ENCODE data around the gene LGALS3.

Gene LGALS3

DNA sequence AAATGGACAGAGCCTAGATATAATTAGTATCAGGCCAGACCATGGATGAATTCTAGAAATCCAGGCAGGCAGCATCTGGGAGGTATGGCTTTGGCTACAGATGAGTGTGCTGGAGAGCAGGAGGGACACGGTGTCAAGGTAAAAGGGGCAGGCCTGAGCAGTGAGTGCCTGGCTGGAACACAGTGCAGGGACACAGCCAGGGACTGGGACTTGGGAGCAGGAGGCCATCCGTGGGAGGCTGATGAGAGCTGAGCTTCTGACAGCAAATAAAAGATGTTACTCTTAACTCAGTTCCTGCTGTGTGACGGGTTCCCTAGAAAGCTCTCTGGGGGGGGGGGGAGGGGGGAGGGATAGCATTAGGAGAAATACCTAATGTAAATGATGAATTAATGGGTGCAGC, 13.6 kb upstream of the LGALS3 start:
- DNase-seq (ENCODE audit: low spot score): no peak

DNA sequence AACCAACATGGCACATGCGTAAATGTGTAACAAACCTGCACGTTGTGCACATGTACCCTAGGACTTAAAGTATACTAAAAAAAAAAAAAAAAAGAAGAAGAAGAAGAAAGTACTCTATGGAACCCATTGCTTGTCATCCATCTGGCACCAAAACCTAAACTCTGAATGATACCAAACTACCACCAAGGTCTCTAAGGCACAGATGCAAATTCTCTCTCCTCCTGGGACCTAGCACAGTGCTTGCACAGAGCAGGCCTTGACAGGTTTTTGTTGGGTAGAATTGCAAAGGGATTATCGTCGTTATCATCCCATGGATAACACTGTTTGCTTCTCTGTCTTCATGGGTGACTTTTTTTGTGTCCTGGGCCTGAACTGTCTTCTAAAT, 13.2 kb upstream of the LGALS3 start:
- no peak for DNase-seq (ENCODE audit: low spot score)

DNA sequence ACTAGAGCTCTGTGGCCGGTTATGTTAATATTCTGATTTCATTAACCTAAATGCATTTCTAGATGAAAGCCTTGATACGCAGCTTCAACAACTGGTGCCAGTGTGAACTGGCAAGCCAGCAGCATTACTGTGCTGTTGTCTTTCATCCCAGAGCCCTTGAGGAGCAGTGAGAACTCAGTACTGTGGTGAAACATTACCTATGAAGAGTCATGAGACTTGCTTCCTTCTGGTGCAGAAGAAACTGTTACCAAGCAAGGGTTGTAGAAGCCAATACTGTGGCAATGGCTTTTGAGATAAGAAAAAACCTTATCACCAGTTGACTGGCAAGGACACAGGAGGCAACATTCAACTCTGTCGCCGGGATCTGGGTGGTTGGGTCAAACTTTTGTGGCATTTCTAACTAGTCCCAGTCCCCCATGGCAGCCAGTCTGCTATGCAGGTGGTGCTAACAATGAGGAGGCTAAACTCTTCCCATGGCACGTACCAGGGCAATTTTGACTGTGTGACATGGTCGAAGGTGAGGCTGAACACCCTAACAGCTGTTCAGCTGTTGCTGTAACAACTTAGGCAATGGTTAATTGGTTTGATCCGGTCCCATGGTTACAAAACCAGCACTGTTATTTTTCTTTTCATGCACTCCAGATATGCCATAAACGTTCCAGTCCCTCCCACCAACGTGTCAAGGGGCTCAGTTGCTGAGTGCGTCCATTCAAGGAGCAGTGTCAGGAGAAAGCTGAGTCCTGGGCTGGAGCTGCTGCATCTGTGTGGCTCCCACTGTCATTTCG, 12.6 kb upstream of the LGALS3 start:
- no peak for DNase-seq (ENCODE audit: low spot score)

DNA sequence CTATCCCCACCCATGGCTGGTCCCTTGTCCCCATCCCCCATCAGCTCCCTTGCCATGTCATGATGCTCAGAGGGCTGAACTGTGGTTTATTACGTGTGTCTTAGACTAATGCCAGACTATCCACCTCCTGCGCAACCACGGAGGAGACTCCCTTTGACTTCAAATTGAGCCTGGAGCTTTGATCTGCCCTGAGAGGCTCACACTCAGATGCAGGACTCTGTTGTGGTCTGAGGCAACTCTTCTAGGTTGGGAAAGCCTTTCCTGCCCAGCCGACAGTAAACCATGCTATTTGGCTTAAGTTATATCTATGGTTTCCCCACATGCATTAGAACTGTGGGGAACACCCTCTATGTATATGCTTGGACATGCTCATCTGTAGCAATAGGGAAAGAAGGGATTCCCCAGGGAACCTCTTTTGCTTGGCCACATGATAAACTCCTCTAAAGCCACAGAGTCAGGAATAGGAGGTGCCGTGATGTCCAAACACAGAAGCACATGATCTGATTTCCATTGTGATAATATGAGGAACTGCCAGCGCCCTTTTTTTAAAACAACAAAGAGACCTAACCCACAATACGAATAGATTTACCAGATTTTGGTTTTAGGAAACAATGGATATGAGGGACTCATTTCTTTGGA, 11.1 kb upstream of the LGALS3 start:
- no peak for DNase-seq (ENCODE audit: low spot score)

DNA sequence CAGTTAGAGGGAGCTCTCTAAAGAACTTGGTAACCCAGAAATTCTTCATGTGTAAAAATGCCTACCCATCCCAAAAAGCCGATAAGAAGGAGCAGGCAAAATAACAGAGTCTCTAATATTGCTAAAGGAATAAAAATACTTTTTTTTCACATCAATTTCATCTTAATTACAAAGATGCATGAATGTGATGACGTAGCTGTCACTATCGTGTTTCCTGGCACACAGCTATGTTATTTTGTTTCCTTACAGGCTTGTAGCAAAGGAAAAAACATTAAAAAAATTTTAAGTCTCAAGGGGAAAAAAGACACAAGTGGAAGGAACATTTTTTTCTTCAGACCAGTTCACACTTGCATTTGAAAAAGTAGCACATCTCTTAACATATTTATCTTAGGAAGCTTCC, 10.3 kb upstream of the LGALS3 start:
- DNase-seq (ENCODE audit: low spot score): no peak

DNA sequence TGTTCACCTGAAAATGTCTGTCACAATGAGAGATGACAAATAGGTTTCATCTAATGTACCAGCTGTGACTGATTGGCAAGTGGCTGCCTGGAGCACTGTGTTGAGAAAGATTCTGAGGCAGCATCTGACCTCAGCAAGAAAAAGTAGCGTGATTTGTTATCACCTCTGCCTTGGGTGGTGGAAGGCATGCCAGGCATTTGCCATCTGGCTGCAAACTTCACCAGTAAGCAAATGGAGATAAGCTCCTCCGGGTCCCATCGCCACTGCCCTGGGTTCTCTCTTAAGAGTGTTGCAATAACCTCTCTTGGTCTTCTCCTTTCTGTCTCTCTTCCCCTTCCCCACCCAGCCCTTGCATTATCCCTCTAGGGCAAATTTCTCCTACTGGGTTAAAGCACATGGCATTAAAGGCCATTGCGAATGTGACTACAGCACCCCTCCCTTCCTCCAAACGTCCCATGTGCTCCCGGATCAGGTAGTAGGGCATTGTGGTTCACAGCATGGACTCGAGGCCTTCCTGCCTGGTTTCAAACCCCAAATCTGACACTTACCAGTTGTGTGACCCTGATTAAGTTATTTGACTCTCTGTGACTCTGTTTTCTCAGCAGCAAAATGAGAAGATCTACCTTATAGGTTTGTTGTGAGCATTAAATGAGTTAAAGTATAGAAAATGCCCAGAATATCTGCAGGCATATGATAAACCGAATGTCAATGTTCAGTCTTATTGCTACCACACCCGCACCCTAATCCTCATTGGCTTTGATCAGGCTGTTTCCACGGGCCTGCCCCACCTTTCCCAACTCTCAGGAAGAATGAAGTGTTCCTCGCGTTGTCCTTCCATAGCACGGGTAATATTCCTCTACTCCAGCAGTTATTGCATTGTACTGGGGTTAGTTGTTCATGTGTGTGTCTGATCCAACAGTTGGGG, 8.2 kb upstream of the LGALS3 start:
- DNase-seq (ENCODE audit: low spot score): no peak

DNA sequence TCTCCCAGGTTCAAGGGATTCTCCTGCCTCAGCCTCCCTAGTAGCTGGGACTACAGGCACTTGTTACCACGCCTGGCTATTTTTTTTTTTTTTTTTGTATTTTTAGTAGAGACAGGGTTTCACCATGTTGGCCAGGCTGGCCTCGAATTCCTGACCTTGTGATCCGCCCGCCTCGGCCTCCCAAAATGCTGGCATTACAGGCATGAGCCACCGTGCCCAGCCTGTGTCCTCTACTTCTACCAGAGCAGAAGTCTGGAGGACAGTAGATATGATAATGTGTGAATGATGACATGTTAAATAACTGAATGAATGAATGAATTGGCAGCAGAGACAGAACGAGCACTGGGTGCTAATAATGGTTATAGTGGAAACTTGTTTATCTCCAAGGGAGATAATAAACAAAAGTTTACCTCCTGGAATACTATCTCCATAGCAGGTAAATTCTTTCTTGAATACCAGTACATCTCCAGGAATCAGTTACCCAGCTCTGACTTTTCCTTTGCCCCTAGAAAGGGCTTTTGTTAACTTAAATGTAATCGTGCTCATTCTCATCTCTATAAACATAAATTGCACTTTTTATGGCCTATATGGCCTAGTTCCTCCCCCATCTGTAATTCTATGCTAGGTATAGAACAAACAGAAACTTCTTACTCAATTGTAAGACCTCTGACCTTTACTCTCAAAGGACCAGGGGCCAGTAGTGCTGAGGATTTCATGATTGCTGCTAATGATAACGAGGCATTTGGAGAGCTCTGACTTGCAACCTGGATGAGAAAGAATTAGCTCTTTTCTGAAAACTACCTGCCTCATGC, 7.2 kb upstream of the LGALS3 start:
- DNase-seq (ENCODE audit: low spot score): peak; percentile 26

DNA sequence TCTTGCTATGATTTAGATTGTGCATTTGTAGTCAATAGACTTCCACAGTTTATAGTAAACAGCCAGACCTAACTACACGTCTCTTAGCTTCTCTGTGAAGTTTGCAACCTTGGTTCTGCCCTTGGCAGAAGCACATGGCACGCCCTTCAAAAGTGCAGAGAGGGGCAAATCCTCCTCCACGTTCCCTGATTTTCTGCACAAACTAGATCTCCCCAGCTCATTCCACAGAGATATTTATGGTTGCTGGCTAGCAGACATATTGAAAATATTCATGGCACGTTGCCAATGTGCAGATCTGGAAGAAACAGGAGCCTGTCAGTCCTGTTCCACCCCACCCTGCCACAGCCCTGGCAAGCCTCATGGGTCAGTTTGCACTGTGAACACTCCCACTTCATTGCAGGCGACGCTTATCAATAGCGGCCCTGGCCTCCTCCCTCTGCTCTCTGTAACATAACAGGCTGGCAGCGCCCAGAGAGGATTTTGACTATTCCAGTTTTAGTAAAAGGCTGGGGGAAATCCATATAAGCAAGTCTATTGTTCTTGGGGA, 6.5 kb upstream of the LGALS3 start:
- peak; percentile 84 for DNase-seq (ENCODE audit: low spot score)

DNA sequence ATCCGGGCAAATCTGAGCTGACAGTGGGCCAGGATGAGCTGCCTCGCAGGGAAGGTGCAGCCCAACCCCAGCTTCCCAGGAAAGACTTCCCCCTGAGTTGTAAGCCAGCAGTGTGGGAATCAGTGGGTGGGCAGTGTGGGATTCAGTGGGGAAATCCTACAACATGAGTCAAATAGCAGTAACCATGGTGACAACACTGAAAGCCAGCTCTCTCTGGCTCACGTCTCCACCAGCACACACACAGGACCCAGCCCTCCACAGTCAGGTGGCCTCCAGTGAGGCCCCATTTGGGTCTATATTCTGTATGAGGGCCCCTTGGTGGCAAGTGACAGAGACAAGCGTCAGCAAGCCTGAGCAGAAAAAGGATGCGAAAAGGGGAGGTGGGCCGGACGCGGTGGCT, 6.0 kb upstream of the LGALS3 start:
- DNase-seq (ENCODE audit: low spot score): peak; percentile 34

DNA sequence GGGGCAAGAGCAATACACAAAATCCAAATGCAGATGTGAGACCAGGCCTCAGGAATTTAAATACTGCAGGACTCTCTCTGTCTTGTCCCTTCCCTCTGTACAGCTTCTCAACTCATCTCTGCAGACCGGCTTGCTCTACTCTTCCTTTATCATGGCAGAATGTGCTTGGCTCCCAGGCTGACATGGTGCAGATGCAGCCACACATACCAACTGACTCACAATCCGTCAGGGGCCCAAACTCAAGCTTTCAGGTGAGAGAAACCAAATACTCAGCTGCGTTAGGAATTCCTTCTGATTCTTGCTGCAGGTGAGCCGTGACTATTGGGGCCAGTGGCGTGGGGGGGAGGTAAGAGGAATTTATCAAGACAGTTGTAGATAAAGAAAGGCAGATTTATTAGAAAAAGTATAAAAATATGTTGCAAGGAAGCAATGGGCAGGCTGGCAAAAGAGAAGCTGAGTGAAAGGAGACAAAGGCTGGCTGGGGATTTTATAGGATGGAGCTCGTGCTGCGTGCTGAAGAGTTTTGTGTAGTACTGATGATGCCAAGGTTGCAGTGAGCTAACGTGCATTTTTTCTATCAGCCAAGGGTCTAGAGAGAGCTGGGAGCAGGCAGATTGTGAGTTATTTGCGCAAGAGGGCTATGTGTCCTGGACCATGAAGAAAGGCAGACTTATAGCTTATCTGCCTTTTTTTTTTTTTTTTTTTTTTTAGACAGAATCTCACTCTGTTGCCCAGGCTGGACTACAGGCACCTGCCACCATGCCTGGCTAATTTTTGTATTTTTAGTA, 5.0 kb upstream of the LGALS3 start:
- no peak for DNase-seq (ENCODE audit: low spot score)

DNA sequence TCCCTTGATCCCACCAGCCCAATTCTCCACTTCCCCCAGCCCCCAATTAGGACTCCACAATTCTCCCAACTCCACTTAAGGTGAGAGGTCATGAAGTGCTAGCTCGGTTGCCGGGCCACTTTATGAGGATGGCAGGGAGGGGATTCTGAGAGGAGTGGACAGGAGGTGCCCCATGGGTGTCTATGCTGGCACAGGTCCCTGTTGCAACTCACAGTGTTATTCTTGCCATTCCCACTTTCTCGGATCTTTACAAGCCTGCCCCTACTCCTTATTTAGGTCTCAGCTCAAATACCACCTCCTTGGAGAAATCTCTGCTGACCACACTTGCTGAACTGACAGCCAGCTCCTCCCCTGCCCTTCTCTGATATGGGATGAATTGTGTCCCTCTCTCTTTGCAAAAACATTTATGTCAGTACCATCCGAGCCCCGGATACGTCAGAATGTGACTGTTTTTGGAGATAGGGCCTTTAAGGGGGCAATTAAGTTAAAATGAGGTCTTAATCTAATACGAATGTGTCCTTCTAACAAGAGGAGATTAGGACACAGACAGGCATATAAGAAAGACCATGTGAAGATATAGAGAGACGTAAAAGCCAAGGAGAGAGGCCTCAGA, 4.2 kb upstream of the LGALS3 start:
- no peak for DNase-seq (ENCODE audit: low spot score)

DNA sequence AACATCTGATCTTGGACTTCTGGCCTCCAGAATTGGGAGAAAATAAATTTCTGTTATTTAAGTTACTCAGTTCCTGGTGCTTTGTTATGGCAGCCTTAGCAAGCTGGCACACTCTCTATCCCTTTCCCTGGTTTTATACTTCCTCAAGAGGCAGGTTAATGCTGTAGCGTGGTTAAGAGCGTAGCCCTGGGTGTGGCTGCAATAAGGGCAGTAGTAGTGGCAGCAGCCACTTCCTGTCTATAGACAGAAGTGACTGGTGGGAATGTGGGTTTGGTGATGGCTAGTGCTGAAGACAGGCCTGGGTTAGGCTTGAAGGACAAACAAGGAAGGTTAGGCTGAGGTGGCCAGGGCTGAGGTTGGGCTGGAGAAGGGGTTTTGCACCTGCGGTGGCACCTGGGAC, 3.6 kb upstream of the LGALS3 start:
- DNase-seq (ENCODE audit: low spot score): peak; percentile 84

DNA sequence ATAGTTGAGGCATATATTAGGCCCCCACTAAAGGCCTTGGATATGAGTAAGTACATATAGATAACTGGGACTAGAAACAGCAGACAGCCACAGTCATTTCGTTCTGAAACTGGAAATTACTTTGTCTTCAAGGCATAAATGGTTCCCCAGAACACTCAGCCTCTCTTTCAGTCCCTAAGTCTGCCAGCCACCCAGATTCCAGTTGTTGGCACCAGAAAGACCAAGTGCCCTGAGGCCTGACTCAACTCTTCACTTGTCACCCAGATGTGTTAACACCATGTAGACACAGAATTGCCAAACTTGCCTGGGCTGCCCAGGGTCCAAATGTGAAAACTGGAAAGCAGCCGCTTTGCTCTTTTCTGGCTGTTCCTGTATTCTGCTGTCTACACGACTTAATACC, 3.0 kb upstream of the LGALS3 start:
- no peak for DNase-seq (ENCODE audit: low spot score)

DNA sequence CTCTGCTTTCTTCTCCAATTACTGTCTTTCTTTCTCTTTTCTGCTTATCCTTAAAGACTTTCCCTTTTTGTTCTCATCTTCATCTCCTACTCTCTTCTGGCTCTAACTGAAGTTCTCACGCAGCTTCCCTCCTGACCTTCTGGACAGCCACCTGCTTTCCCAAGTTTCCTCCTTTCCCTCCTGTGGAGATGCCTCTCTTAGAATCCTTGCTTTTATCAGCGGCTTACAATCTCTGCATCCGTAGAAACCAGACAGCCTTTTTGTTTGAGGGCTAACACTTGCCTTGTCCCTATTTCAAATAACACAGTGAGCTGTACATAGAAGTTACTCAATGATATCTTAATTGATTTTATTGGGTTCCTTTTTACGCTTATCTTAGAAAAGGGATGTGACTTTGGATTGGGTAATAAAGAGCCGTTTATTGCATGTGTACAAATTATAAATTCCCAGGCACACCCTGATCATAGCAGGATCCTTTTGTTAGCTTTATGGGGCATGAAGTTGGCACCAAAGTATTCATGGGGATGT, 2.1 kb upstream of the LGALS3 start:
- peak; percentile 81 for DNase-seq (ENCODE audit: low spot score)

DNA sequence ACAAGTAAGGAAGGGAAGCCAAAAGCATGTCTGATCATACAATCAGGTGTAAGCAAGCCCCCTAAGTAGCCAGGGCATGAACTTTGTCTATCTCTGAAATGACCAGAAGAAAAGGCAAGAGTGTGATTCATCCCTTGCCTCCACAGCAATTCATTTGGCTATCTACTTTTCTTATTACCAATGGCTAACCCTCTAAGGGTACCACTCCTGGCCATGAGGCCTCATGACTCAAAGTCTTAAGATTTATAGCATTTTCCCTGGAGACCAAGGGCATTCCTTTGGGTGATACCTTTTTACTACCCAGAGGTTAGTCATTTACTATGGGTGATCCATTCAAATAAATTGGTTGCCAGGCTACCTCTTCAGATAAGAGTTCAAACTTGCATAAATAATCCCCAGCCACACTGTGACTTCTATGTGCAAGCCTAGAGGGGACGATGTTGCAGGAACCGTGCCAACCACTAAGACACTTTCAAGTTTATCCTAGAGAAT, 1.5 kb upstream of the LGALS3 start:
- DNase-seq (ENCODE audit: low spot score): peak; percentile 94

DNA sequence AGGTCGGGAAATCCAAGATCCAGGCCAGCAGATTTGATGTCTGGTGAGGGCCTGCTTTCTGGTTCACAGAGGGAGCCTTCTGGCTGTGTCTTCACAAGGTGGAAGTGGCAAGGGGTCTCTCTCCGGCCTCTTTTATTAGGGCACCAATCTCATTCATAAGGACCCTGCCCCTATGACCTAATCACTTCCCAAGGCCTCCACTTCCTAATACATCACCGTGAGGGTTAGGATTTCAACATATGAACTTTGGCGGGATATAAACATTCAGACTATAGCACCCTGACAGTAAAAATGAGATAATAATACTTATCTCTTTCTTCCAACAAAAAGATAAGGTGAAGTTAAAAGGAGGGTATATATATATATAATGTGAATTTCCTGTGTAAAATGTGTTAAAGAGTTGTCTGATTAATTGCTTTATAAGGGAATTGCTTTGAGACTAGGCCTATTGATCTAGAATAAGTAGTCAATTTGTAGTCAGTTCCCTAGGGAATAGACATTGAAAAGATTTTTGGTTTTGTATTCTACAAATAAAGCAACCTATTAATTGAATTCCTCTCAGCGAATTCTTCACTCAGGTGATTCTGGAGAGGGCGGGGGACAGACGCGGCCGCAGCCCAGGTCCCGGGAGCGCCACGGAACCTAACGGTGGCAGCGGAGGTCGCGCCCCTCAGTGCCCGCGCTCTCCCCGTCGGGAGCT, 516 bp upstream of the LGALS3 start:
- no peak for DNase-seq (ENCODE audit: low spot score)

DNA sequence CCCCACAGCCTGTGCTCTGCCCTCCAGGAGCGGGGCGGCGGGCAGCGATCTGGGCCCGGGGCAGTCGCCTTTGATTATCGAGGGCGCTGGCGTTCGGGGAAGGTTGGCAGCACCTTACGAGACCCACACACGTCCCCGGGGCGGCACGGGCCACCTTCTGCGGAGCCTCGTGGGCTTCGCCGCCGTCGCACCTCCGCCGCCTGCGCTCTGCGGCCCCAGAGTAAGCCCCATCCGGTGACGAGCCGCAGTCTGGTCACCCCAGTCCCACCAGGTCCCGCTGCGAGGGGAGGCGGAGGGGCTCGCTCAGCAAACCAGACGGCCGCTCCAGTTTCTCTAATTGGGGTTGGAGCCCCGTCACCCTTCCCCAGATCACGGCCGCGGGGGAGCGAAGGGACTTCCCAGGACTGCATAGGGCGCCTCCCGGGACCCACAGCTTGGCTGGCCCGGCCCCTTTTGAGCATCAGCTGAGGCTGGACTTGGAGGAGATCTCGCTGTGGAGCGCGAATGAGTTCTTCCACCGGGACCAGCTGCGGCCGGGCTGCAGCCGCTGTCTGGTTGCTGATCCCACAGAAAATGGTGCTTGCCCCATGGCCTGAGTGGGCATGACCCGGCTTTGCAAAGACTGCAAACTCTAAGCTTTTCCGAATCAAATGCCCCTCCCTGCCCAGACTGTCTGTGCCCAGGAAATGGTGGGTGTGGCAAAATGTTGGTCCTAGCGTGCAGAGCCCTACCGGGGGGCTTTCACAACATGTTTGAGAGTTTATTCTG, 560 bp downstream of the LGALS3 start:
- peak; percentile 41 for DNase-seq (ENCODE audit: low spot score)

DNA sequence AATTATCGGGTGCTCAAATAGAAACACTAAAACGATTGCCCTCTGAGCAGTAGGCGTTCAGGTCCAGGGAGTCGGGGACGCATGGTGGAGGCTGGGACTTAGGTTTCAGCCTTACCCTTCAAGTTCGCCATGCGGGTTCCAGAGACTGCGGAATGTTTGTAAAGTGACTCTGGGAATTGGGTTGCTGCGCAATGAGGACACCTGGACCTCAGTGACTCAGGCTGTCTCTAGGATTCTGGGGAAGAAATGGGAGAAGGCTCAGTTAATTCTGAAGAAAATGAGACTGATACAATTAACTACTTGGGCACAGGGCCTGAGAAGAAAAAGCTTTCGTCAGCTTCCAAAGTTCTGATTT, 1.1 kb downstream of the LGALS3 start:
- DNase-seq (ENCODE audit: low spot score): peak; percentile 39
